Vagina (tissue), 2 donors: ENCODE measurements around the gene NLRC3.

Source experiments
- POLR2A ChIP-seq, 2 donors: fragments of 450-650 bp; IDR thresholded peaks; one replicate each; pipeline ENCODE4 v1.6.1; 2017; ENCODE audit warnings: antibody characterized with exemption in 2 of 2, mild to moderate bottlenecking in 2 of 2, moderate library complexity in 2 of 2
- TF ChIP-seq, protein P1 (sequence below), 3 experiments: fragments of 450-650 bp in 2 of 3; fragments of 200-600 bp in 1 of 3; sonication (generic) in 1 of 3; IDR thresholded peaks; one replicate each; pipeline ENCODE4 v1.5.1; 2017 to 2019; ENCODE audit warnings: antibody characterized with exemption in 3 of 3, mild to moderate bottlenecking in 2 of 3, moderate library complexity in 2 of 3

GRCh38 chr16:3518292-3518985 lies 58.8 kb downstream of the NLRC3 start:
- TF ChIP-seq, protein P1, sequence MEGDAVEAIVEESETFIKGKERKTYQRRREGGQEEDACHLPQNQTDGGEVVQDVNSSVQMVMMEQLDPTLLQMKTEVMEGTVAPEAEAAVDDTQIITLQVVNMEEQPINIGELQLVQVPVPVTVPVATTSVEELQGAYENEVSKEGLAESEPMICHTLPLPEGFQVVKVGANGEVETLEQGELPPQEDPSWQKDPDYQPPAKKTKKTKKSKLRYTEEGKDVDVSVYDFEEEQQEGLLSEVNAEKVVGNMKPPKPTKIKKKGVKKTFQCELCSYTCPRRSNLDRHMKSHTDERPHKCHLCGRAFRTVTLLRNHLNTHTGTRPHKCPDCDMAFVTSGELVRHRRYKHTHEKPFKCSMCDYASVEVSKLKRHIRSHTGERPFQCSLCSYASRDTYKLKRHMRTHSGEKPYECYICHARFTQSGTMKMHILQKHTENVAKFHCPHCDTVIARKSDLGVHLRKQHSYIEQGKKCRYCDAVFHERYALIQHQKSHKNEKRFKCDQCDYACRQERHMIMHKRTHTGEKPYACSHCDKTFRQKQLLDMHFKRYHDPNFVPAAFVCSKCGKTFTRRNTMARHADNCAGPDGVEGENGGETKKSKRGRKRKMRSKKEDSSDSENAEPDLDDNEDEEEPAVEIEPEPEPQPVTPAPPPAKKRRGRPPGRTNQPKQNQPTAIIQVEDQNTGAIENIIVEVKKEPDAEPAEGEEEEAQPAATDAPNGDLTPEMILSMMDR (IDR thresholded peaks at IDR 0.05) = no peak
- no peak for TF ChIP-seq POLR2A (IDR thresholded peaks at IDR 0.05)
